ENCODE measurements around the gene TBC1D10B.

GRCh38 chr16:30366511-30366910 is 3.8 kb downstream of the TBC1D10B start:
- no peak for TF ChIP-seq CTCF (IDR thresholded peaks at IDR 0.05)
- TF ChIP-seq POLR2A (IDR thresholded peaks at IDR 0.05): no peak

All from right lobe of liver (tissue), 4 donors.